SK-N-MC (cell line): Measurements from ENCODE around the gene TDRD12.

Experiments
- FOXP2 ChIP-seq: optimal IDR thresholded peaks from 2 replicates; pipeline ENCODE3; 2011; ENCODE audit warnings: mild to moderate bottlenecking, moderate library complexity; ENCODE audit not compliant: insufficient read depth; ENCODE audit errors: extremely low read length, control extremely low read depth
- POLR2AphosphoS5 ChIP-seq: IDR thresholded peaks from 2 replicates; pipeline ENCODE4 v1.6.1; 2012; ENCODE audit warnings: mild to moderate bottlenecking, low read depth, low read length, borderline replicate concordance

DNA sequence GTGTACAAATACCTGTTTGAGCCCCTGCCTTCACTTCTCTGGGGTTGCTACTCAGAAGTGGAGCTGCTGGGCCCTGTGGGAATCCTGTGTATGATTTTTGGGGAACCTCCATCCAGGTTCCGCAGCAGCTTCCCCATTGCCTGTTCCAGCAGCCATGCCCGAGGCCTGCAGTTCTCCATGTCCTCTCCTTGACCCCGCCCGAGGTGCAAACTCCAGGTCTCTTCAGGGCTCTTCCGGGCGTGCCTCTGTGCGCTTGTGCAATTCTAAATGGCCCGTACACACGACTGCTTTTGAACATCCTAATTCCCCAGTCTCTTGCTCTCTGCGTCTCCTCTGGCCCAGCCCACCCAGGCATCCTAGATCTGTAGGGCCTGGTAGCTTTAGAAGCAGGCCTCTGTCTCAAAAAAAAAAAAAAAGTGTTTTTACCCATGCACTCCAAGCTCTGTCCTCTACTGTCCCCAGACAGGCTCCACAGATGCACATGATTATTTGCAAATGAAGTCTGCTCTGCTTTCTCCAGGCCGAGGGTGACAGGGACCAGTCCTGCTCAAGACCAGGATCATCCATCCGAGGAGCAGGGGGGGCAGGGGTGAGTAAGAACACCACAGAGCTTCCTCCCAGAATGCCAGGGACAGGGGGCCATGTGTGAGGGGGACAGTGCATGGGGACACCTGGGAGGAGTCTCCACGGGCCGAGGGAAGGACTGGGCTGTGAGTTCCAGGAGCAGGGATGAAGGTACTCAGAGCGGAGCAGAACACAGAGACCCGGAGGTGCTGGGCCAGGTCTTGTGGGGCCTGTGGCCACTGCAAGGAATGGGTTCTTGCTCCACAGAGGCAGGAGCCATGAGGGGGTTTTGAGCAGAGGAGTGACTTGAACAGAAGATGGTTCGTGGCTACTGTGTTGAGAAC lies 98.3 kb downstream of the TDRD12 start:
- TF ChIP-seq POLR2AphosphoS5 (no peak), FOXP2 (no peak)
